Caco-2 (cell line): Measurements from ENCODE around the gene PGA4. TPM values are rescaled to one million over a fixed set of nuclear protein-coding genes. Genes with fewer than 3 reads are reported as not detected.
"Not testable (repeated sequence)": the region's sequence is repeated elsewhere in the genome, so short reads cannot be mapped to it uniquely, and the experiment has no call there.

Experiments used
- BruUV-seq: library from RNA; stranded (reverse); fragments of 400-500 nt; replicated peaks from 2 replicates; lab custom pipeline; 2021; lab: Mats Ljungman, UMichigan
- CTCF ChIA-PET: fragments of 300-600 bp; sonication (Branson Sonifier 250); formaldehyde crosslinking; loops from one replicate; lab custom pipeline; 2022; ENCODE audit warnings: antibody characterized with exemption; lab: Charles Lee
- POLR2A ChIA-PET: fragments of 300-600 bp; sonication (Branson Sonifier 250); formaldehyde crosslinking; loops from one replicate; lab custom pipeline; 2022; ENCODE audit warnings: antibody characterized with exemption; lab: Charles Lee
- DNase-seq, 2 experiments: peaks; one replicate each; pipeline versions ENCODE4 v3.0.0 to v3.0.0-alpha.2; 2020 to 2022
- H3K27me3 ChIP-seq: replicated peaks from 2 replicates; pipeline ENCODE4 v1.6.0; 2011; ENCODE audit warnings: low read length; ENCODE audit not compliant: control insufficient read depth, insufficient read depth
- H3K36me3 ChIP-seq: 2 replicates; pipeline ENCODE4 v1.5.1; 2011; ENCODE audit warnings: low read length; ENCODE audit not compliant: control insufficient read depth, insufficient read depth
- H3K4me1 ChIP-seq: fragments of 250-450 bp; sonication (Bioruptor Pico); 2 replicates; pipeline ENCODE4 v1.5.1; 2020; ENCODE audit warnings: mild to moderate bottlenecking
- H3K4me3 ChIP-seq: 2 replicates; pipeline ENCODE4 v1.5.1; 2011; ENCODE audit warnings: low read depth, mild to moderate bottlenecking, control low read depth, low read length
- H3K9me3 ChIP-seq: fragments of 250-450 bp; sonication (Bioruptor Pico); 2 replicates; pipeline ENCODE4 v1.5.1; 2020; ENCODE audit warnings: mild to moderate bottlenecking, moderate library complexity
- H3K27ac Mint-ChIP-seq: one replicate; pipeline ENCODE4 v1.8.0; 2022; ENCODE audit warnings: mixed read lengths; ENCODE audit not compliant: unreplicated experiment
- H3K27me3 Mint-ChIP-seq: one replicate; pipeline ENCODE4 v1.8.0; 2022; ENCODE audit warnings: mixed read lengths; ENCODE audit not compliant: insufficient read depth, unreplicated experiment
- H3K36me3 Mint-ChIP-seq: one replicate; pipeline ENCODE4 v1.8.0; 2022; ENCODE audit warnings: mild to moderate bottlenecking, mixed read lengths; ENCODE audit not compliant: insufficient read depth, unreplicated experiment
- H3K4me1 Mint-ChIP-seq: one replicate; pipeline ENCODE4 v1.8.0; 2022; ENCODE audit warnings: low read depth, mixed read lengths; ENCODE audit not compliant: unreplicated experiment
- H3K4me3 Mint-ChIP-seq: one replicate; pipeline ENCODE4 v1.8.0; 2022; ENCODE audit warnings: mild to moderate bottlenecking, moderate library complexity, mixed read lengths; ENCODE audit not compliant: unreplicated experiment
- H3K9me3 Mint-ChIP-seq: one replicate; pipeline ENCODE4 v1.8.0; 2022; ENCODE audit warnings: mixed read lengths; ENCODE audit not compliant: unreplicated experiment
- intact Hi-C: fragments of 100-400 bp; cut with micrococcal nuclease; formaldehyde crosslinking; loops from one replicate; pipeline ENCODE4 v1.10.0; 2022; ENCODE audit not compliant: unreplicated experiment
- total RNA-seq: library from RNA; stranded (reverse); gene quantifications from 2 replicates; pipeline ENCODE4 v1.2.3, GENCODE V29; 2022

The PGA4 gene
- total RNA-seq, 1 experiment from 2014 or later = not detected

DNA sequence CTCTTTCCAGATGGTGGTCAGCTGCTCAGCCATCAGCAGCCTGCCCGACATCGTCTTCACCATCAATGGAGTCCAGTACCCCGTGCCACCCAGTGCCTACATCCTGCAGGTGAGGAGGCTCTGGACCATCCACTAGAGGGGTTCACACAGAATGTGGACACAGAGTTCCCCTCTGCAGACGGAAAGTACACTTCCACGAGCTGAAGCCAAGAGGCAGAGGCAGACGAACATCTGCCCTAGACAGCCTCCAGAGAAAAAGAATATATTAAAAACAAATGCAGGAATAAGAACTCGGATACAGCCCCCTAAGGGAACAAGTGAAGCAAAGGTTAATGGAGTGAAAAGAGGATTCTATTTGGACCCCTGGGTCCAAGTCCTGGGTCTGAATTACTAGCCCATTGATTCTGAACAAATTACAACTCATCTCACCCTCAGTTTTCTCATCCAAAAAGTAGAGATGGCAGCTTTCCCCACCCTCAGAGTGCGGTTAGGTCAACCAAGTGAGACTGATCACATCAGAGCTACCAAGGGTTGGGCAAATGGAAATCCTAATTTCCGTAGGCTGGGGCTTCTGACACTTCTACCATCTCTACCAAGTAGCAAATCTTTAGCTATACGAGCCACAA is 10.7 kb upstream of the PGA4 start:
- H3K27me3 Mint-ChIP-seq, BruUV-seq, H3K27me3 ChIP-seq, H3K27ac Mint-ChIP-seq, H3K9me3 Mint-ChIP-seq, DNase-seq, H3K9me3 ChIP-seq, intact Hi-C loops, POLR2A ChIA-PET, H3K4me1 Mint-ChIP-seq, H3K4me3 ChIP-seq, H3K36me3 Mint-ChIP-seq, H3K4me3 Mint-ChIP-seq, H3K36me3 ChIP-seq, H3K4me1 ChIP-seq, CTCF ChIA-PET: not testable (repeated sequence)

DNA sequence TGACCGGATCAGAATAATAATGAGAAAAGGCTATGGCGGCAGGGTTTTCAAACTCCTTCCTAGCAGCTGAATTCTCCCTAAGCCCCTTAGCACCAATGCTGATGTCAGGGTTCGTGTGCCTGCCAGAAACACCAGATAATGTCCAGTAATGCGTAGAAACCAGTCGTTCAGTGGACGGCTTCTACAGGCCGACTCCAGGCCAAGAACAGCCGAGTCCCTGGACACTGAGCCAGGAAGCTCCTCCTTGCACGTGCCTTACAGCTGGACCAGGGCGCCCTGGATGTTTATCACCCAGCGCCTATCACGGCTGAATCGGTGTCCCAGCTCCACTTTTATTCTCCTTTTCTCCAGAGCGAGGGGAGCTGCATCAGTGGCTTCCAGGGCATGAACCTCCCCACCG is 9.9 kb upstream of the PGA4 start:
- H3K4me1 ChIP-seq, H3K27me3 Mint-ChIP-seq, BruUV-seq, H3K4me3 ChIP-seq, H3K36me3 ChIP-seq, DNase-seq, H3K36me3 Mint-ChIP-seq, H3K27me3 ChIP-seq, H3K9me3 Mint-ChIP-seq, H3K4me1 Mint-ChIP-seq, H3K9me3 ChIP-seq, POLR2A ChIA-PET, intact Hi-C loops, CTCF ChIA-PET, H3K4me3 Mint-ChIP-seq, H3K27ac Mint-ChIP-seq: not testable (repeated sequence)

DNA sequence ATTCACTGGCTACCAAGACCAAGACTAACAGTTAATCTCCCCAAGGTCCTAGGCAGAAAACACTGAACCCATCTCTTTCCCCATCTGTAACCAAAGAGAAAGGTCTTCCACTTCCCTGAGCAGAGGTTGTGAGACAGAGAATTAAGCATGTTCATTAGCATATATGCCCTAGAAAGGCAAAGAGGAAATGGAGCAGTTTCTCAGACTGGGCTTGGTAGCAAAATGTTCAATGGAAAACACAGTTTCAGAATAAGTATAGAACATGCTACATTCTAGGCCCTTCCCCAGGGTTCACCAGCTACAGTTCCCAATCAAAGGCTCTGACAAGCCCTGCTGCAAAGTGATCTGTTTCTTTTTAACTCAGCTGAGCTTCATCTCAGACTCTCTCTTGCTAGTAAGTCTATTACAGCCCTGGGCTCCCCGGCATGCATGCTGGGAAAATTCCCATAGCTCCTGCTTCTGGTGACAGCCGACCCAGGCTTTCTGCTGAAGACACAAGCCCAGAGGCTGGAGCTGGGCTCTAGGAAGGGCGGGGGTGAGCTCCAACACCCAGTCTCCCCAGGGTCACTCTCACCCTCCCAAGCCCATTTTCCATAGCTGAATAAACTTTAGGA is 8.3 kb upstream of the PGA4 start:
- BruUV-seq = not testable (repeated sequence)

GRCh38 chr11:61218306-61218705 is 3.8 kb upstream of the PGA4 start:
- BruUV-seq, H3K36me3 ChIP-seq, H3K4me3 ChIP-seq, H3K27ac Mint-ChIP-seq, H3K27me3 ChIP-seq, CTCF ChIA-PET, H3K4me1 Mint-ChIP-seq, DNase-seq, H3K9me3 Mint-ChIP-seq, H3K4me1 ChIP-seq, H3K36me3 Mint-ChIP-seq, H3K9me3 ChIP-seq, H3K4me3 Mint-ChIP-seq, POLR2A ChIA-PET, H3K27me3 Mint-ChIP-seq, intact Hi-C loops: not testable (repeated sequence)

More for the DNA sequence above, 8.3 kb upstream of the PGA4 start:
- H3K4me1 Mint-ChIP-seq, H3K4me3 ChIP-seq, POLR2A ChIA-PET, H3K36me3 ChIP-seq, H3K27me3 Mint-ChIP-seq, H3K4me3 Mint-ChIP-seq, H3K4me1 ChIP-seq, H3K27ac Mint-ChIP-seq, H3K9me3 Mint-ChIP-seq, CTCF ChIA-PET, intact Hi-C loops, H3K36me3 Mint-ChIP-seq, DNase-seq, H3K27me3 ChIP-seq, H3K9me3 ChIP-seq: not testable (repeated sequence)

DNA sequence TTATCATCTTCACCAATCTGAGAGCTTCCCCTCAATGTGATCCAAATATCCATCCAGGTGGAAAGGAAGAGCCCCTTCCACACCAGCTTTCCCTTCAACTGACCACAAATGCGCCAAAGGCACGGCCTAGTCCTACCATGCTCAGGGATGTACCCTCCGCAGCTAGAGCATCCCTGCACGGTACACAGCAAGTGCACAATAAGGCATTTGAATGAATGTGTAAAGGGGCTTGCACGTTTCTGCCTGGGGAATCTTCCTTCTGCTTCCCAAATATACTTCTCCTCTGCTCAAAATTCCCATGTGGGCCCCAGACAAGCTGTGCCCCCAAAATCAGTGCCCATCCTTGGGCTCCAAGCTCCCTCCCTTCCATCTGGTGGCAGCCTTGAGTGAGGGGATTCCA is 3.1 kb upstream of the PGA4 start:
- H3K9me3 ChIP-seq, intact Hi-C loops, H3K9me3 Mint-ChIP-seq, POLR2A ChIA-PET, H3K27ac Mint-ChIP-seq, H3K36me3 ChIP-seq, H3K4me1 Mint-ChIP-seq, H3K27me3 Mint-ChIP-seq, H3K4me3 ChIP-seq, H3K4me1 ChIP-seq, H3K36me3 Mint-ChIP-seq, H3K4me3 Mint-ChIP-seq, CTCF ChIA-PET, BruUV-seq, H3K27me3 ChIP-seq: not testable (repeated sequence)
- peak in 1 of 2 experiments; percentile 3 for DNase-seq

DNA sequence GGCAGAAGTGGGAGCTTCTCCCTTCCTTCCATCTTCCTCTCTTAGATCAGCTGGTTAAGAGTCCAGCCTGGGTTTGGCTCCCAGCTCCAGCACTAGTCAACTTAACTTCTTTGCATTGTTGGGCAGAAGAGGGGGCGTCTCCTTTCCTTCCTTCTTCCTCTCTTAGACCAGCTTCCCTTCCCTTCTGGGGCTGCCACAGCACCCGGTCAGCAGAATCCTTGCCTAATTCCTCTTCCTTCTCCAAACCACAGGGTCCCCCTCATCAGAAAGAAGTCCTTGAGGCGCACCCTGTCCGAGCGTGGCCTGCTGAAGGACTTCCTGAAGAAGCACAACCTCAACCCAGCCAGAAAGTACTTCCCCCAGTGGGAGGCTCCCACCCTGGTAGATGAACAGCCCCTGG is 545 bp downstream of the PGA4 start:
- H3K4me3 ChIP-seq, POLR2A ChIA-PET, H3K36me3 Mint-ChIP-seq, H3K27me3 Mint-ChIP-seq, DNase-seq, H3K4me3 Mint-ChIP-seq, CTCF ChIA-PET, BruUV-seq, H3K9me3 Mint-ChIP-seq, intact Hi-C loops, H3K27me3 ChIP-seq, H3K9me3 ChIP-seq, H3K27ac Mint-ChIP-seq, H3K36me3 ChIP-seq, H3K4me1 ChIP-seq, H3K4me1 Mint-ChIP-seq: not testable (repeated sequence)

DNA sequence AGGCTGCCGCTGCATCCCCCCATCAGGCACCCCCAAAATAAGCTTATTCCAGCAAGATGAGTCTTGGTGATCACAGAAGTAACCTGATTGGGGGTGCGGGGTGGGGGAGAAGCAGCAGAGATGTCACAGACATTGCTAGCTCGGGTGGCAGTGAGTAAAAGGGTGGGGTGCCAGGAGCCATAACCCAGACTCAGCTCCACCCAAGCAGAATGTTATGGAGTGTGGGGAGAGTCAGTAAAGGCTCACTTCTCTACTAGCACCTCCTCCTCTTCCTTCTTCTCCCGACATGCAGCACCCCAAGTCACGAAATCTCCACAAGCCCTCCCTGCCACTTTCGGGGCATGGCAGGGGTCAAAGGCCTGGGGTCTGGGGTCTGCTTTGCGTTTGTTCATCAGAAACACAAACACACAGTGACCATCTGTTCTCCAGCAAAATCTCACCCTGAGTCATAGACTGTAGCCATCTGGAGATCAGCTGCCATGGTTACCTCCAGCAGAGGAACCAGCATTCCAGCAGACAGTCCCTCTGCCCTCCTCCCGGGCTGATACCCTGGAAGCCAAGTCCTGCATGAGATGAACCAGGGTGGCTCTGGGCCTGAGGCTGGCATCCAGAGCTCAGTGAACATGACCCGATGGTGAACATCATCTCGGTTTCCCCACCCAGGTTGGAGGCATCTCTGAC is 4.5 kb downstream of the PGA4 start:
- CTCF ChIA-PET, H3K4me1 ChIP-seq, H3K9me3 Mint-ChIP-seq, H3K36me3 ChIP-seq, H3K27me3 Mint-ChIP-seq, DNase-seq, H3K4me3 ChIP-seq, H3K36me3 Mint-ChIP-seq, H3K27ac Mint-ChIP-seq, H3K4me3 Mint-ChIP-seq, intact Hi-C loops, BruUV-seq, H3K9me3 ChIP-seq, H3K4me1 Mint-ChIP-seq, POLR2A ChIA-PET, H3K27me3 ChIP-seq: not testable (repeated sequence)
